HG03066 (cell line): Measurements from ENCODE around the gene BAX.

Source experiments
- ATAC-seq: cut with Tn5 transposase; IDR thresholded peaks from one replicate; pipeline ENCODE4 v1.9.1; 2021; ENCODE audit warnings: low read depth; ENCODE audit not compliant: unreplicated experiment

The BAX gene

DNA sequence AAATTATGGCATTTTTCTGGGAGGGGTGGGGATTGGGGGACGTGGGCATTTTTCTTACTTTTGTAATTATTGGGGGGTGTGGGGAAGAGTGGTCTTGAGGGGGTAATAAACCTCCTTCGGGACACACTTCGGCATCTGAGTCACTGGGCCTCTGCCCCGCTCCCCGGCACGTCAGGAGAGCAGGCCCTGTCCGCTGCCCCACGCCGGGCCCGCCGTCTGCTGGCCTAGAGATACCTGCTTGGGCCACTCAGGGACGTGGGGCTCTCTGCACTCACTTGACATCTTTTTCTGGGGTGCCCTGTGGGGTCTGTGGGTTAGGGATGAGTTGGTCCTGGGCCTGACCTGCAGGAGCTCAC, 7.0 kb downstream of the BAX start:
- no peak for ATAC-seq

DNA sequence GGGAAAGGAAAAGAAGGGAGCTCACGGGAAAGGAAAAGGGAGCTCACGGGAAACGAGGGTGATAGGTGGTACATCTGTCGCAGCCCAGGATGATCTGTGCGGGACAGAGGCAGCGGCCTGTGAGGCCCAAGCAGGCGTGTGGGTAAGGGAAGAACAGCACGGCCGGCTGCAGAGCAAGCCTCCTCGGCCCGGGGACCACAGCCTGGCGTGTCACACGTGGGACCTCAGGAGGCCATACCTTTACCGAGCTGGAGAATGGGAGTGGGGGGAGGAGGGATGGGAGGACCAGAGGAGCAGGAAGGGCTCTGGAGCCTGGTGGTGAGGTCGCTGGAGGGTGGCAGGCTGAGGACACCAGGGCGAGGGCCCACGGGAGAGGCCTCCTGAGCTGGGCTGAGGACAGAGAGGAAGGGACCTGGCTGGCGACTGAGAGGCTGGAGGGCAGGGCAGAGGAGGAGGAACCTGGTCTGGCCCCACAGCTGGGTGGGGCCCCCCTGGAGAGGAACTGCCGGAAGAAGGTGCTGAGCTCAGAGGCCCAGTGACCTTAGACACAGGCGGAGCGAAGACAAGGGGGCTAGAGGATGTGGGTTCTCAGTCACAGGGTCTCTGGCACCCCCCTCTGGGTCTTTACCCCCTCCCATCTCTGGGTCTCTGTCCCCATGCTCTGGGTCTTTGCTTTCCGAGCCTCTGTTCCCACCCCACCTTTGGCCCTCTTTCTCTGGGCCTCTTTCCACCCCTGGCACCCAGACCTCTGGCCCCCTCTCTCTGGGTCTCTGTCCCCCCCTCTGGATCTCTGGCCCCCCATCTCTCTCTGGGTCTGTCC, 7.6 kb downstream of the BAX start:
- ATAC-seq: no peak

DNA sequence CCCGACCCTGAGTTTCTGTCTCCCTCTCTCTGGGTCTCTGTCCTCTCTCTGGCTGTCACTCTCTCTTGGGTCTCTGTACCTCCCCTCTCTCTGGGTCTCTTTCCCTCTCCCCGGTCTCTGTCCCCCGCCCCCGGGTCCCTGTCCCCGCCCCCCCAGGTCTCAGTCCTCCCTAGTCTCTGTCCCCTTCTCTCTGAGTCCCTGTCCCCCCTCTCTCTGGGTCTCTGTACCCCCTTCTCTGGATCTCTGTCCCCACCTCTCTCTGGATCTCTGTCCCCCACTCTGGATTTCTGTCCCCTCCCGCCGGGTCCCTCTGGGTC, 8.1 kb downstream of the BAX start:
- ATAC-seq: no peak

DNA sequence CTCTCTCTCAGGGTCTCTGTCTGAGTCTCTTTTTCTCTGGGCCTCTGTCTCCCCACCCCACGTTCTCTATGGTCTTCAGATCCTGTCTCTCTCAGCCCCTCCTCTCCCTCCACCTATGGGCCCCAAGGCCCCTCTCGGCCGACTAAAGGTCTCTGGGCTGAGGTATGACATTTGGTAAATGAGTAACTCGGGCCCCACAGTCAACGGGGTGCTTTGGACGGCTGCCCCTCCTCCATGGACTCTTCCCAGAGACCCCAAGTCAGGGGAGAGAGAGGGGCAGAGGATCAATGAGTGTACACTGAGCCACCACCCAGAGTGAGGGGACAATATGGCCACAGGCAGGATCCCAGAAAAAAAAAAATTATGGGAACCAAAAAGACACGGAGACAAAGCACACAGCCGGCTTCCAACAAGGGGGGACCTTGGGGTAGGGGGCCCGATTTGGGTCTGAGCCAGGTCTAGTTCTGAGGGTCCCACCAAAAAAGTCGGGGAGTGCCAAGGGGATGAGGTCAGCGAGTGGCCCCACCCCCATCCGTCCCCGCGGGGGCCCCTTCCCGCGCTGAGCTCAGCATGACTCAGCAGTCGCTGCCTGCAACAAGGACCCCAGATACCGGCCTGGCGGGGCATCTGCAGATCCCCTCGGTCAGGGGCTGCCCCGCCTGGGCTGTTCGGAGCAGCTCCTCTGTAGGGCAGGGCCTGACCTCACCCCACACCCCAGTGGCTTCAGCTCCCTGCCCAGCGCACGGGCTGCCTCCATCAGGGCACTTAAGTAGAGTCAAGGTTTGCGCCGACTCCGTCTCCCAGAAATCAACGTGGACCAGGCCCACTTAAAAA, 8.9 kb downstream of the BAX start:
- ATAC-seq: no peak

DNA sequence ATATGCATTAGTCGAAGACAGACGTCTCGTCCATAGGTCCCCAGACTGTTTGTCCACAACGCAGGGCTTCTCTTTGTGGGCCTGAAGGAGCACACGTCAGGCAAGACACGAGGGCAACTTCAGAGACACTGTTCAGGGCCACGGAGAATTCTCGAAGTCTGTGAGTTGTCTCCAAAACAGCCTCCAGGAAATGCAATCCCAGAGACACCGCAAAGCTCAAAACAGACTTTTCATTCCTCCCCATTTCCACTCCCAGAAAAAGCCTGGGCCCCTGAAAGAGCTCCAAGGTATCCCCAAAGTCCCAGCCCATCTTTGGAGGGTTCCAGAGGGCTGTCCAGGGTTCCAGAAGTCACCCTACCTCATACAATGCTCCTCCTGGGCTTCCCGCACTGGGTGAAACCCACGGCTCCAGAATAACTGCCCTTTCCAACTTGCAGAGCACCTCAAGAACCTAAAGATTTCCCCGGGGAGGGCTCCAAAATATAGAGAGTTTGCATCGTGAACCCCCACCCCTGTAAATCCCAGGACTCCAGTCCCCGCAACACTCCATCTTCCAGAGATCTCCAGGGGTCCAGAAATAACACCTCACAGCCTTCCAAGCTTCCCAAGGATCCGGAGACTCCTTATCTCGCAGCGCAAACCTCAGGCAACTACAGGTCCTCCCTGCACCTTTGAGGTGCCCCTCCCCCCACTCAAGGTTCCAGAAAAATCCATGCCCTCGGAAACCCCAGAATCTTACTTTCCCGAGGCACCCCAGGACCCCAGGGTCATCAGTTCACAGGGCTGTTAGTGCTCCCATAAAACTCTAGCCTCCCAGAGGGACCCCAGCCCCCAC, 9.7 kb downstream of the BAX start:
- no peak for ATAC-seq

DNA sequence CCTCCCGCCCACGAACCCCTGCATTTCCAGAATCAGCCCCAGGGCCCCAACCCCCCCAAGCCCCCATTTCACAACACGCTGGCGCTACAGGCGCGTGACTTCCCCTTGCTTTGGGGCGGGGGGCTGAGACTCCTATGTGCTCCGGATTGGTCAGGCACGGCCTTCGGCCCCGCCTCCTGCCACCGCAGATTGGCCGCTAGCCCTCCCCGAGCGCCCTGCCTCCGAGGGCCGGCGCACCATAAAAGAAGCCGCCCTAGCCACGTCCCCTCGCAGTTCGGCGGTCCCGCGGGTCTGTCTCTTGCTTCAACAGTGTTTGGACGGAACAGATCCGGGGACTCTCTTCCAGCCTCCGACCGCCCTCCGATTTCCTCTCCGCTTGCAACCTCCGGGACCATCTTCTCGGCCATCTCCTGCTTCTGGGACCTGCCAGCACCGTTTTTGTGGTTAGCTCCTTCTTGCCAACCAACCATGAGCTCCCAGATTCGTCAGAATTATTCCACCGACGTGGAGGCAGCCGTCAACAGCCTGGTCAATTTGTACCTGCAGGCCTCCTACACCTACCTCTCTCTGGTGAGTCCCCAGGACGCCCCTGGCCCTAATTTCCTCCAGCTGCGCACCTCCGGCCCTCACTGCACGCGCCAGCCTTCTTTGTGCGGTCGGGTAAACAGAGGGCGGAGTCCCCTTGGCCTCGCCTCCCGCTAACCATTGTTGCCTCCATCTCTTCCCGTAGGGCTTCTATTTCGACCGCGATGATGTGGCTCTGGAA, 10.5 kb downstream of the BAX start, which contains the start of gene FTL:
TSS of gene FTL (plus strand) at position 270 of the 766 bp plus-strand sequence. CDS start at position 469, 199 bp downstream.
- ATAC-seq: peak; percentile 47

DNA sequence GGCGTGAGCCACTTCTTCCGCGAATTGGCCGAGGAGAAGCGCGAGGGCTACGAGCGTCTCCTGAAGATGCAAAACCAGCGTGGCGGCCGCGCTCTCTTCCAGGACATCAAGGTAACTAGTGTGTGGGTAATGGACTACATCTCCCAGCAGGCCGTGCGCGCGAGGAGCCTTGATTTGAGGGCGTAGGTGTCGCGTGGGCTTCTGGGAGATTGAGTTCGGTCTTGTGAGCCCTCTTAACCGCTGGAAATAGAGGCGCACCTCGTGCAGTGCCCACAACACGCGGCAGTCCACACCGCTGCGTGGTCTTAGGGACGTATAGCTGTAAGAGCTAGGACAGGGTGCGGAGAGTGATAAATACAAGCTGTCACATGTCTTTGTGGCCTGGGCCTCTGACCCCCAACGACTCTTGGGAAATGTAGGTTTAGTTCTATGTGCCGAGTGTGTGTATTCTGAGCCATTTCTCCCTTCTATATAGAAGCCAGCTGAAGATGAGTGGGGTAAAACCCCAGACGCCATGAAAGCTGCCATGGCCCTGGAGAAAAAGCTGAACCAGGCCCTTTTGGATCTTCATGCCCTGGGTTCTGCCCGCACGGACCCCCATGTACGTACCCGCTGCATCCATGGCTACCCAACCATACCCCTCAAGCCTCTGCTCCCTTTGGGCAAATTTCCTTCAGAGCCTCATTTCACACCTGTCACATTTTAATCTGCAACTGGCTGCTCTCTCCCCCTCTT, 11.3 kb downstream of the BAX start:
- peak; percentile 21 for ATAC-seq

DNA sequence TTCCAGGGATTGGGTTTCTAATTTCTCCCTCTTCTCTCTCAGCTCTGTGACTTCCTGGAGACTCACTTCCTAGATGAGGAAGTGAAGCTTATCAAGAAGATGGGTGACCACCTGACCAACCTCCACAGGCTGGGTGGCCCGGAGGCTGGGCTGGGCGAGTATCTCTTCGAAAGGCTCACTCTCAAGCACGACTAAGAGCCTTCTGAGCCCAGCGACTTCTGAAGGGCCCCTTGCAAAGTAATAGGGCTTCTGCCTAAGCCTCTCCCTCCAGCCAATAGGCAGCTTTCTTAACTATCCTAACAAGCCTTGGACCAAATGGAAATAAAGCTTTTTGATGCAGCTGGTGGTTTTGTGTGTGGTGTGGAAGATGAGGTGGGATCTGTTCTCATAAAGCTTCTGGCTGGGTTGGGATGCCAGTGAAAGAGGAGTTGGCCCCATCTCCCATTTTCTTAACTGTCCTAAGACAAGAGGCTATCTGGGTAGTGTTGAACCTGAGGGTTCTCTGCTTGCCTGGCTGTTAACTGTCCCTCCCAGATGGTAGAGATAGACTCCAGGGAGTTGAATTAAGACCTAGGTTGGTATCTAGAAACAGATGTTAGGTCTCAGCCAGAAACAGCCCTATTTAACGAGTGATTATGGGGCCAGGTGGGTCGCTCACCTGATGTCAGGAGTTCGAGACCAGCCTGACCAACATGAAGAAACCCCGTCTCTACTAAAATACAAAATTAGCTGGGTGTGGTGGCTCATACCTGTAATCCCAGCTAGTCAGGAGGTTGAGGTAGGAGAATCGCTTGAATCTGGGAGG, 12.1 kb downstream of the BAX start:
- ATAC-seq: no peak

DNA sequence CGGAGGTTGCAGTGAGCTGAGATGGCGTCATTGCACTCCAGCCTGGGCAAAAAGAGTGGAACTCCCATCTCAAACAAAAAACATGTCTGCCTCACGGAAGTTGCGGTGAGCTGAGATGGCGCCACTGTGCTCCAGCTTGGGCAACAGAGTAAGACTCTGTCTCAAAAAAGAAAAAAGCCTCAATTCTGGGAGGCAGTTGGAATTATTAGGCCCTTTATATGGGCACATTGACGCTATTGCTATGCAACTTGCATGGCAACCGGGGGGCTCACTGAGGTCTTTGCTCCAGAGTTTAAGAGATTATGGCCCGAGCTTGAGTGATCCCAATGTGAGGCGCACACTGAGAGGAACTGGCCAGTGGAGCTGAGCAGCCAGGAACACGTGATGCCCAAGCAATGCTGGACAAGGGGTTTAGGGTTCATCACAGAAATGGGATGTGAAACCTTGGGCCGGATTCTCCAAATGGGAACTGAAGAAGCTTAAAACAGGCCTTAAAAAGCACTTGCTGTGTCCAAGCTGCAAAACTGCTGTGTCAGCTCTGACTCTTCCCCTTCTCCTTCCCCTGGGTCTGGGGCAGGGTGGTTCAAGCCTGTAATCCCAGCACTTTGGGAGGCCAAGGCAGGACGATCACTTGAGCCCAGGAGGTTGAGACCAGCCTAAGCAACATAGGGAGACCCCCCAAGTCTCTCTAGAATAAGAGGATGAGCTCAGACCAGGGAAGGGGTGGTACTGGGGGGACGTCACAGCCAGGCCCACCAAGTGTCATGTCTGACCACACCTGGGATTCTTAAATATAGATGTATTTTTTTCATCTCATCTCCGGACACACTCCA, 12.9 kb downstream of the BAX start:
- ATAC-seq: no peak

DNA sequence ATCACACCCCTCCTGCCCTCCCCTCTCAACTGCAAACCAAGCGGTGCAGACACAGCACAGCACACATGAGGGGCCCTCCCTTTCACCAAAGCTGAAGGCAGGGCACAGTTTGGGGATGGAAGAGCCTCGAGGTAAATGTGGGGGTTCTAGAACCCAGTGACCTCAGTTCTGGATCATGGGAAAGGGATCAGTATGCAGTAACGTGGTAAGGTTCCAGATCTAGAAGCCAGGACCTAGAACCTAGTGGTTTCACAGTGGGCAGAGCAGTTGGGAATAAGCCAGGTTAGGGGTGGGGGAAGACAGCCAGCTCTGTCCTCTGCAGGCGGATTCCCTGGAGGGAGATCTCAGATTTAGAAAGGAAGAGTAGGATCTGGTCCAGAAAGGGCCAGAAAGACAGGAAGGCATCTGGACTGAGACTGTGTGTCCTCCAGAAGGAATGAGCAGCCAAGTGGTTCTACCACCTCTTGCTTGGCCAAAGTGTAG, 13.5 kb downstream of the BAX start:
- ATAC-seq: no peak

DNA sequence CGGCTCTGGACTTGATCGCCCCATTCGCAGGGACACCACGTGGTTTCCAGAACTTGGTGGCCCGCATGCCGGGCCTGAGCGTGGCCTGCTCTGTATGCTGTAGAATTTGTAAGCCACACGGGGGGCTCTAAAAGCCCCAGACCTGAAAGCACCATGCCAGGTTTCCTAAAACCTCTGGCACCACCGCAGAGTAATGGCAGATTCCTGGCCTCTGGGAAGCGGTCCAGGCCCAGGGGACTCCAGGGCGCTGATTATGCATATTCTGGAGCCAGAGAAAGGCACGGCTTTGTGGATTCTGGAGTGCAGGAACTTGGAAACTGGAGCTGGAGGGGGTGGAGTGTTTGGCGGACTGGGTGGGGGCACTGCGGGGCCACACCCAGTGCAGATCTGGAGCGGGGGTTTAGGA, 14.1 kb downstream of the BAX start:
- ATAC-seq: no peak

DNA sequence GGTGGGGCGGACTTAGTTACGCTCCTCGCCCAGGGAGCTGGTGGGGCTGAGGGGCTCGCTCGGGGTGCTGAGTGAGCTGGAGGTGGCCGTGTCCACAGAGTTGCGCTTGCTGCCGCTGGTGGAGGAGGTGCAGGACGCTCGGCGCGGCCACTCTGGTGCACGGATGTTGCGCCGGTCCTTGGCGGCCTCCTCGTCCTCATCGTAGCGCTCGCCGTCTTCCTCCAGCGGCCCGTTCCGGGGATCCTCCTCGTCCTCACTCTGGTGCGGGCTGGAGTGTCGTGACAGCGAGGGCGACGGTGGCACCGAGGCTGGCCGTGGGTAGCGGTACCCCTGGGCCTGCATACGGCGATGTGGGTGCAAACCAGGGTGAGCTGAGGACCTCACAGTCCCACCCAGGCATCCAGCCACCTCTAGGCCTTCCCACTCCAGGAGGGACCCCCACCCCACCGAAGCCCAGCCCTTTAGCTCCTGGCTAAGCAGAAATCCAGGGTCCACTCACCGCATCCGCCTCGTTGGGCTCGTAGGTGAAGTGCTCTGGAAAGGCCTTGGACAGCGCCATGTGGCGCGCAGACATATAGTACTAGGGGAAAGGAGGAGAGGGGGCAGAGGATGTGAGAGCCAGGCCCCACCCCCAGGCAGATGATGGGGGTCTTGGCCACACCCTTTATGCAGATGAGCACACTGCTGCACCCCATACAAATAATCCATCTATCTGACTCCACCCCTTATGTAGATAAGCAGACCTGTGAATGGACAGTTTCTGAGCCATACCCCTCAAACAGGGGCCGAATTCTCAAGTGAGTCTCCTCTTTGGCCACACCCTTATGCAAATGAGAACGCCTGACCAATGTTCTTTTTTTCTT, 14.8 kb downstream of the BAX start:
- no peak for ATAC-seq

DNA sequence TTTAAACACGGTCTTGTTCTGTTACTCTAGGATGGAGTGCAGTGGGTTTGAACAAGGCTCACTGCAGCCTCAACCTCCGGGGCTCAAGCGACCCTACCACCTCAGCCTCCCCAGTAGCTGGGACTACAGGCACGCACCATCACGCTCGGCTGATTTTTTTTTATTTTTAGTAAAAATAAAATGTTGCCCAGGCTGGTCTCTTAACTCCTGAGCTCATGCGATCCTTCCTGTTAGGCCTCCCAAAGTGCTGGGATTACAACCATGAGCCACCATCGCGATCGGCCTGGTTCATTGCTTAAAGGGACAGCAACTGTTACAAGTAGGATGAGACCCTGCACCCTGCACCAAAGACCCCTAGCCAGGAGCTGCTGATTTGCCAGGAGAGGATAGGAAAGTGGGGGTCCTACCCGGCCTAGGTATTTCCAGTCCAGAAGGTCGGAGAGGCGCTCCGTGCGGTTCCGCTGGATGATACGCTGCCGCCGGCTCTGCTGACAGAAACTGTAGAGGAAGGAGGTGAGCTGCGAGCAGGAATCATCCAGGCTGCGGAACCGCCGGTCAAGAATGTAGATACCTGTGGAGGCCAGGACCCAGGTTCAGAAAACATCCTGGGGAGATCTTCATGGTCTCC, 15.6 kb downstream of the BAX start:
- no peak for ATAC-seq

DNA sequence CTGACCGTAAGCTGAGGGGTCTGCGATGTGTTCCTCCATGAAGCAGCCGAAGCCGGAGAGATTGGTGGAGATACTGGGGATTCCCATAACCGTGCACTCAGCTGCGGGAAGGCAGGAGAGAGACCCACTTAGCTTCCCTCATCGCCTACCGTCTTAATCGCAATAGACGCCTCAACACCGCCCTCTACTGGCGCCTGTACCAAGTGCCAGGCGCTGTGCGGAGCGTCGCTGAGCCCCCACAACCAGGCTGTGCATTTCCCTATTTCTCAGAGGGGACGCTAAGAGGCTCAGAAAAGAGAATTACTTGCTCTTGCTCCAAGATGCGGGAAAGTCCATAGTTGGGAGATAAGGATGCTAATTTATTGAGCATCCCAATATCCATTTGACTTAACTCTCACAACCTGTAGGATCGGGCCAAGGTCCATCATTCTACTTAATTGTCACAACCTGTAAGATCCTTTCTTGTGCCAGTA, 16.3 kb downstream of the BAX start:
- no peak for ATAC-seq

DNA sequence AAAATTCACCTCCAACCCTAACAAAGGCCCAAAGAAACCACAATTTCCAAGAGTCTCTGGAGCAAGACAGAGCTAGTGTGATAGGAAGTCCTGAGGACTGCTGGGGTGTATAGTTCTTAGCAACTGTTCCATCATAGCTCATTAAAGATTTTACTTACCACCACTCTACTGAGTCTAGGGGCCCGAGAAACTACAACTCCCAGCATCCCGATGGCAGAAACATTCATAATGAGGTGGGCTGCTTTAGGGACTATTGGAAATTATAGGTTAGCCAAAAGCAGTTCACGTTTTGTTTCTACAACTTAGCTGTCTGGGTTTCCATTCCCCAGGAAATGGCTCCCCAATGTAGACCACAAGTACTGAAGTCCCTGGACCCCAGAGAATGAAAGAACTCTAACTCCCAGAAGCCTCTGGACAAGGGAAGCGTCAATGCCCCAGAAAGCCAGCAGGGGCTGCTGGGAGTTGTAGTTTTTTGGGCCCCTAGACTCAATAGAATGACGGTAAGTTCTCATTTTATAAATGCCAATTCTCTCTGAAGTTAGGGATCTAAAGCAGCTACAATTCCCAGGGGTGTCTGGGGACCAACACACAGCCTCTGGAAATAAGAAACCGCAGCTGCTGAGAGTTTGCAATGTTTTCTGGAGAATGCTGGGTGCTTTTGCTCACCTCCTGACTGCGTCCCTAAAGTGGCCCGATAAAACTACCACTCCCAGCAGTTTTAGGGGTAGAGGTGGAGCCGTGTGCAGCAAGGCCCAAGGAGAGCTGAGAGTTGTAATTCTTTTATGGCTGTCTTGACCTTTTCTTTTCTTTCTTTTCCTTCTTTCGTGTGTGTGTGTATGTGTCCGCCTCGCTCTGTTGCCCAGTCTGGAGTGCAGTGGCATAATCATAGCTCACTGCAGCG, 21.5 kb downstream of the BAX start:
- no peak for ATAC-seq
